ENCODE data around the gene HERC2. TPM values are rescaled to one million over a fixed set of nuclear protein-coding genes. Genes with fewer than 3 reads are reported as not detected.
A peak's percentile ranks its signal among the peaks of the same experiment; 100 is the strongest.

Gene HERC2
- total and polyA plus RNA-seq, 4 experiments from 2014 or later = 3.4 to 55.1 (median 28.9) TPM

DNA sequence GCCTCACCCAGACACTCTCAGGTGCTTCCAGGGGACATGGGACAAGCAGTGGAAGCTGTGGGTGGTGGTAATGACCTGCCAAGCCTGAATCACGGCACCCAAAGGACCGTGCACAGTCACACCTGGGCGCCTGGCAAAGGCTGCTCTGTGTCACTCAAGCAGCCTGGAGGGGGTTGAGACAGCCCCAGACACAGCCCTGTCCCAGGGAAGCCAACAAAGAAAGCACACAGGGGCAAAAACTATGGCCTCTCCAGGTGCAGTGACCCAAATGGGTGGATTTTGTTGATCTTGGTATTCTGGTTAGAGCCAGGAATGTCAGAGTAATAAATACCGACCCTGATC lies 207.9 kb downstream of the HERC2 start:
- intact Hi-C loops (cut with micrococcal nuclease) = no loop called here
- no peaks in the 10 kb centered on the region for H3K27me3 ChIP-seq (ENCODE audit: insufficient read depth, low read length)
- Mint-ChIP-seq H3K27ac (no peak overlapping the region), H3K27me3 (no peaks in the 10 kb centered on the region), H3K9me3 (peaks cover 0 to 2% (median 0%) of the 10 kb centered on the region in 8 donors), H3K4me1 (no peaks in the 10 kb centered on the region), H3K4me3 (no peak overlapping the region), H3K36me3 (peaks cover 36 to 52% of the 10 kb centered on the region in 2 donors)
- peaks cover 30% of the 10 kb centered on the region for H3K36me3 ChIP-seq (ENCODE audit: insufficient read depth, low read length)
- ChIA-PET CTCF (ENCODE audit: partially characterized antibody) (interaction anchor here (1.2 kb wide), 1 partner anchor 12 kb away, joined by 3 read pairs; no protein-coding TSS in a partner anchor), POLR2A (ENCODE audit: partially characterized antibody) (no interaction called here)
- DNase-seq = no peak
- no peaks in the 10 kb centered on the region for H3K4me1 ChIP-seq (ENCODE audit: insufficient read depth, low read length)
- H3K4me3 ChIP-seq (ENCODE audit: low read length in 2 of 2) = no peak overlapping the region
- H3K9me3 ChIP-seq (ENCODE audit: control insufficient read depth in 1 of 2, low read length in 2 of 2) = no peaks in the 10 kb centered on the region
- no peak overlapping the region for H3K27ac ChIP-seq (ENCODE audit: low read depth, low read length)

GRCh38 chr15:28113394-28114113 lies 208.4 kb downstream of the HERC2 start:
- H3K4me3 Mint-ChIP-seq = no peak overlapping the region
- POLR2A ChIA-PET (ENCODE audit: partially characterized antibody) = no interaction called here
- Histone ChIP-seq H3K27me3 (ENCODE audit: insufficient read depth, low read length) (no peaks in the 10 kb centered on the region), H3K4me3 (ENCODE audit: low read length in 2 of 2) (no peak overlapping the region), H3K9me3 (ENCODE audit: control insufficient read depth in 1 of 2, low read length in 2 of 2) (no peaks in the 10 kb centered on the region), H3K36me3 (ENCODE audit: insufficient read depth, low read length) (peaks cover 30% of the 10 kb centered on the region), H3K4me1 (ENCODE audit: insufficient read depth, low read length) (no peaks in the 10 kb centered on the region), H3K27ac (ENCODE audit: low read depth, low read length) (no peak overlapping the region)
- intact Hi-C loops (cut with micrococcal nuclease) = no loop called here
- CTCF ChIA-PET (ENCODE audit: partially characterized antibody) = interaction anchor here (1.2 kb wide), 1 partner anchor 13 kb away, joined by 3 read pairs; no protein-coding TSS in a partner anchor
- peaks cover 0 to 2% (median 0%) of the 10 kb centered on the region in 8 donors for H3K9me3 Mint-ChIP-seq
- peaks cover 34 to 50% of the 10 kb centered on the region in 2 donors for H3K36me3 Mint-ChIP-seq
- no peak for DNase-seq
- H3K27me3 Mint-ChIP-seq = no peaks in the 10 kb centered on the region
- no peak overlapping the region for H3K27ac Mint-ChIP-seq
- no peaks in the 10 kb centered on the region for H3K4me1 Mint-ChIP-seq

GRCh38 chr15:28112962-28113361 lies 209.0 kb downstream of the HERC2 start:
- Mint-ChIP-seq H3K27ac (no peak overlapping the region), H3K9me3 (peaks cover 0 to 2% (median 0%) of the 10 kb centered on the region in 8 donors), H3K4me1 (peaks cover under 1 to 2% (median 1%) of the 10 kb centered on the region in 4 donors), H3K36me3 (peaks cover 32 to 48% of the 10 kb centered on the region in 2 donors), H3K27me3 (no peaks in the 10 kb centered on the region), H3K4me3 (no peak overlapping the region)
- no peak for DNase-seq
- intact Hi-C loops (cut with micrococcal nuclease) = no loop called here
- POLR2A ChIA-PET (ENCODE audit: partially characterized antibody) = no interaction called here
- Histone ChIP-seq H3K36me3 (ENCODE audit: insufficient read depth, low read length) (peaks cover 30% of the 10 kb centered on the region), H3K4me1 (ENCODE audit: insufficient read depth, low read length) (peaks cover 2% of the 10 kb centered on the region), H3K27ac (ENCODE audit: low read depth, low read length) (no peak overlapping the region), H3K9me3 (ENCODE audit: control insufficient read depth in 1 of 2, low read length in 2 of 2) (no peaks in the 10 kb centered on the region), H3K4me3 (ENCODE audit: low read length in 2 of 2) (no peak overlapping the region), H3K27me3 (ENCODE audit: insufficient read depth, low read length) (no peaks in the 10 kb centered on the region)
- CTCF ChIA-PET (ENCODE audit: partially characterized antibody) = interaction anchor here (1.2 kb wide), 1 partner anchor 13 kb away, joined by 3 read pairs; no protein-coding TSS in a partner anchor

DNA sequence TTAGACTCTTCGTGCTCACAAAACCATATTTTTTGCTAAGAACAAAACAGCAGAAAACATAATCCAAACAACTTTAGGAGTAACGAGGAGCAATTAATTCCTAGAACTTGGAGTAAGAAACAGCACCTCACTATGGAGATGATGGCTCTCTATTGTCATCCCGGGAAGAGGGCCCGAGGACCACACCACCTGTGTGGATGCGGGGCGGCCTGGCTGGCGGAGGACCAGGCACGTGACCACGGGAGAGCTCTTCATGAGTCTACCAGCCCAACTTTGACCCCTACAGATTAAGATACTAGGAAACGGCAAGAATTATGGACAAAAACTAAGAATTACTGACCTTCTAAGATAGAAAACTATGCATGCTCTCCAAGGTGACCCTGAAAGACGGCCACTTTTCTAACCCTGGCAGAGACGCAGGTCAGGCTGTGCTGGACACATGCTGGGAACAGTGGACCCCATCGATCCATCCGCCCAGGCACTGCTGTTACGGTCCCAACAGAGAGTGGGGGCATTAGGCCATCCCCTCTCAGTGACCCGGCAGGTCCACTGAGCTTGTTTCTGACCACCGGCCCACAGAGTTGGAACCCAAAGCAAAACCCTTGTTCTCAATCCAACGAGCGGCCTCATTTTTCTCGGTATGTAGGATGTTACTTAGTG lies 209.7 kb downstream of the HERC2 start:
- Mint-ChIP-seq H3K9me3 (no peaks in the 10 kb centered on the region), H3K27me3 (no peaks in the 10 kb centered on the region), H3K36me3 (peaks cover 27 to 41% of the 10 kb centered on the region in 2 donors), H3K27ac (no peak overlapping the region), H3K4me3 (no peak overlapping the region), H3K4me1 (peaks cover 3 to 5% (median 4%) of the 10 kb centered on the region in 4 donors)
- ChIA-PET CTCF (ENCODE audit: partially characterized antibody) (no interaction called here), POLR2A (ENCODE audit: partially characterized antibody) (no interaction called here)
- Histone ChIP-seq H3K27ac (ENCODE audit: low read depth, low read length) (no peak overlapping the region), H3K4me3 (ENCODE audit: low read length in 2 of 2) (no peak overlapping the region), H3K4me1 (ENCODE audit: insufficient read depth, low read length) (peaks cover 5% of the 10 kb centered on the region), H3K36me3 (ENCODE audit: insufficient read depth, low read length) (peaks cover 26% of the 10 kb centered on the region), H3K27me3 (ENCODE audit: insufficient read depth, low read length) (no peaks in the 10 kb centered on the region), H3K9me3 (ENCODE audit: control insufficient read depth in 1 of 2, low read length in 2 of 2) (no peaks in the 10 kb centered on the region)
- intact Hi-C loops (cut with micrococcal nuclease) = no loop called here
- DNase-seq = no peak

GRCh38 chr15:28111543-28111942 lies 210.4 kb downstream of the HERC2 start:
- Mint-ChIP-seq H3K9me3 (no peaks in the 10 kb centered on the region), H3K27me3 (no peaks in the 10 kb centered on the region), H3K4me3 (no peak overlapping the region), H3K4me1 (peaks cover 4 to 5% (median 5%) of the 10 kb centered on the region in 4 donors), H3K27ac (peak overlapping the region in 2 of 7 donors; percentile 44 to 53), H3K36me3 (peaks cover 26 to 40% of the 10 kb centered on the region in 2 donors)
- intact Hi-C loops (cut with micrococcal nuclease) = no loop called here
- no peak overlapping the region for H3K4me3 ChIP-seq (ENCODE audit: low read length in 2 of 2)
- H3K27me3 ChIP-seq (ENCODE audit: insufficient read depth, low read length) = no peaks in the 10 kb centered on the region
- POLR2A ChIA-PET (ENCODE audit: partially characterized antibody) = no interaction called here
- DNase-seq = no peak
- H3K36me3 ChIP-seq (ENCODE audit: insufficient read depth, low read length) = peaks cover 23% of the 10 kb centered on the region
- peaks cover 5% of the 10 kb centered on the region for H3K4me1 ChIP-seq (ENCODE audit: insufficient read depth, low read length)
- no peak overlapping the region for H3K27ac ChIP-seq (ENCODE audit: low read depth, low read length)
- H3K9me3 ChIP-seq (ENCODE audit: control insufficient read depth in 1 of 2, low read length in 2 of 2) = no peaks in the 10 kb centered on the region
- CTCF ChIA-PET (ENCODE audit: partially characterized antibody) = no interaction called here

- peaks cover 25 to 31% of the 10 kb centered on the region in 2 donors for H3K36me3 Mint-ChIP-seq
Observed at GRCh38 chr15:28110481-28110881, 211.5 kb downstream of the HERC2 start.

More at GRCh38 chr15:28110481-28110881, 211.5 kb downstream of the HERC2 start:
- H3K36me3 ChIP-seq (ENCODE audit: insufficient read depth, low read length) = peaks cover 23% of the 10 kb centered on the region
- peaks cover under 1% of the 10 kb centered on the region for H3K27me3 ChIP-seq (ENCODE audit: insufficient read depth, low read length)
- POLR2A ChIA-PET (ENCODE audit: partially characterized antibody) = interaction anchor here (1.2 kb wide), 1 partner anchor 12 kb away, joined by 7 read pairs; no protein-coding TSS in a partner anchor
- Mint-ChIP-seq H3K4me3 (no peak overlapping the region), H3K27me3 (peaks cover 1 to 3% of the 10 kb centered on the region in 2 donors), H3K9me3 (no peaks in the 10 kb centered on the region), H3K27ac (peak overlapping the region in 1 of 7 donors; percentile 35), H3K4me1 (peaks cover 8 to 13% (median 11%) of the 10 kb centered on the region in 4 donors)
- no peak for DNase-seq
- intact Hi-C loops (cut with micrococcal nuclease) = no loop called here
- no peak overlapping the region for H3K27ac ChIP-seq (ENCODE audit: low read depth, low read length)
- CTCF ChIA-PET (ENCODE audit: partially characterized antibody) = interaction anchor here (1.6 to 4.8 kb wide), 2 partner anchors 15 to 99 kb away, joined by 3 to 44 read pairs; no protein-coding TSS in a partner anchor
- H3K9me3 ChIP-seq (ENCODE audit: control insufficient read depth in 1 of 2, low read length in 2 of 2) = no peaks in the 10 kb centered on the region
- H3K4me1 ChIP-seq (ENCODE audit: insufficient read depth, low read length) = peaks cover 14% of the 10 kb centered on the region
- H3K4me3 ChIP-seq (ENCODE audit: low read length in 2 of 2) = no peak overlapping the region
